HG02885 (cell line): ENCODE measurements around the gene KLB.
"Not testable (repeated sequence)": the region's sequence is repeated elsewhere in the genome, so short reads cannot be mapped to it uniquely, and the experiment has no call there.

Experiments
- ATAC-seq: cut with Tn5 transposase; IDR thresholded peaks from one replicate; pipeline ENCODE4 v1.9.1; 2021; ENCODE audit warnings: mild to moderate bottlenecking; ENCODE audit not compliant: unreplicated experiment, poor library complexity

Gene KLB

GRCh38 chr4:39406763-39407583 lies at the start of gene KLB:
Gene KLB, plus strand, starts transcription at chr4:39406930. Its CDS starts 20 bp downstream, at chr4:39406950.
- no peak for ATAC-seq

- ATAC-seq = peak; percentile 41
Observed at GRCh38 chr4:39357002-39357401, 49.7 kb upstream of the KLB start.

- ATAC-seq = peak; percentile 47
Observed at GRCh38 chr4:39360611-39361010, 46.1 kb upstream of the KLB start.

- no peak for ATAC-seq
Observed at GRCh38 chr4:39362827-39363226, 43.9 kb upstream of the KLB start.

- no peak for ATAC-seq
Observed at GRCh38 chr4:39363773-39364393, 42.8 kb upstream of the KLB start.

GRCh38 chr4:39365360-39365759 lies 41.4 kb upstream of the KLB start:
- no peak for ATAC-seq

GRCh38 chr4:39365830-39366771 lies 40.6 kb upstream of the KLB start, which contains the start of gene RFC1:
Gene RFC1, minus strand, starts transcription at chr4:39366362. Its CDS starts 121 bp downstream, at chr4:39366241.
- ATAC-seq = peak; percentile 90

- no peak for ATAC-seq
Observed at GRCh38 chr4:39367166-39367565, 39.6 kb upstream of the KLB start.

- no peak for ATAC-seq
Observed at GRCh38 chr4:39369301-39369700, 37.4 kb upstream of the KLB start.

GRCh38 chr4:39371209-39371608 lies 35.5 kb upstream of the KLB start:
- ATAC-seq = not testable (repeated sequence)

- no peak for ATAC-seq
Observed at GRCh38 chr4:39375478-39375877, 31.3 kb upstream of the KLB start.

- no peak for ATAC-seq
Observed at GRCh38 chr4:39383690-39384089, 23.0 kb upstream of the KLB start.

- no peak for ATAC-seq
Observed at GRCh38 chr4:39384563-39384962, 22.2 kb upstream of the KLB start.

GRCh38 chr4:39390603-39391002 lies 16.1 kb upstream of the KLB start:
- ATAC-seq = no peak

GRCh38 chr4:39394706-39395105 lies 12.0 kb upstream of the KLB start:
- ATAC-seq = no peak

GRCh38 chr4:39401640-39402039 lies 5.1 kb upstream of the KLB start:
- not testable (repeated sequence) for ATAC-seq

- ATAC-seq = no peak
Observed at GRCh38 chr4:39407584-39407885, 805 bp downstream of the KLB start.

- no peak for ATAC-seq
Observed at GRCh38 chr4:39410415-39410814, 3.7 kb downstream of the KLB start.

GRCh38 chr4:39411561-39411960 lies 4.8 kb downstream of the KLB start:
- ATAC-seq = not testable (repeated sequence)

GRCh38 chr4:39415678-39416283 lies 9.1 kb downstream of the KLB start:
- no peak for ATAC-seq
